K562 (cell line): ENCODE data around the gene NOL4L.

Experiments used
- CEBPB ChIP-seq: fragments of 450-650 bp; IDR thresholded peaks from 2 replicates; pipeline ENCODE4 v1.6.1; 2016; ENCODE audit warnings: missing genetic modification characterization, missing compliant biosample characterization
- CTCF ChIP-seq, 3 experiments: IDR thresholded peaks in 2 of 3; conservative IDR thresholded peaks in 1 of 3; 2 replicates each; pipeline ENCODE4 v1.5.1; 2011 to 2012; ENCODE audit warnings: low read length in 3 of 3, mild to moderate bottlenecking in 3 of 3, control low read depth in 2 of 3, improper control_type of control experiment in 1 of 3, inconsistent platforms in 1 of 3, low read depth in 1 of 3, mixed read lengths in 1 of 3, moderate library complexity in 1 of 3; ENCODE audit not compliant: insufficient read depth in 2 of 3
- EZH2 ChIP-seq: IDR thresholded peaks from 2 replicates; pipeline ENCODE4 v1.6.1; 2012; ENCODE audit warnings: low read depth, mild to moderate bottlenecking, inconsistent platforms, low read length, borderline replicate concordance
- HNRNPL ChIP-seq: fragments of 200-400 bp; formaldehyde crosslinking; IDR thresholded peaks from 2 replicates; pipeline ENCODE4 v1.6.1; 2017; ENCODE audit warnings: low read depth, mild to moderate bottlenecking, low read length
- KDM1A ChIP-seq, 2 experiments: fragments of 450-650 bp; IDR thresholded peaks; 2 replicates each; pipeline ENCODE4 v1.6.1; 2016; ENCODE audit warnings: mild to moderate bottlenecking in 2 of 2
- MAX ChIP-seq: sonication (generic); formaldehyde crosslinking; IDR thresholded peaks from 2 replicates; pipeline ENCODE4 v1.9.0; 2022; ENCODE audit warnings: mild to moderate bottlenecking, missing genetic modification reagents
- MEF2A ChIP-seq: IDR thresholded peaks from 2 replicates; pipeline ENCODE4 v1.6.1; 2011; ENCODE audit warnings: low read depth, mild to moderate bottlenecking, low read length, moderate library complexity; ENCODE audit not compliant: control insufficient read depth
- MTA1 ChIP-seq: fragments of 450-650 bp; IDR thresholded peaks from 2 replicates; pipeline ENCODE4 v1.6.1; 2017; ENCODE audit warnings: borderline replicate concordance
- NFIC ChIP-seq: fragments of 450-650 bp; IDR thresholded peaks from 2 replicates; pipeline ENCODE4 v1.6.1; 2017; ENCODE audit warnings: mild to moderate bottlenecking, inconsistent platforms
- SIN3A ChIP-seq, 2 experiments: fragments of 150-350 bp in 1 of 2; IDR thresholded peaks; 2 replicates each; pipeline ENCODE4 v1.6.1; 2011 to 2016; ENCODE audit warnings: borderline replicate concordance in 2 of 2, low read depth in 2 of 2, low read length in 2 of 2, mild to moderate bottlenecking in 2 of 2, moderate library complexity in 2 of 2; ENCODE audit not compliant: control insufficient read depth in 1 of 2
- TAL1 ChIP-seq: fragments of 450-650 bp; IDR thresholded peaks from 2 replicates; pipeline ENCODE4 v1.6.1; 2016; ENCODE audit warnings: mild to moderate bottlenecking
- TEAD1 ChIP-seq, 2 experiments: fragments of 450-650 bp in 1 of 2; sonication (generic) in 1 of 2; formaldehyde crosslinking; IDR thresholded peaks; 2 replicates each; pipeline versions ENCODE4 v1.4.0 to v1.8.0; 2020 to 2022; ENCODE audit warnings: mild to moderate bottlenecking in 2 of 2, missing genetic modification reagents in 1 of 2
- ZNF311 ChIP-seq: fragments of 250-450 bp; sonication (Bioruptor Pico); IDR thresholded peaks from 2 replicates; pipeline ENCODE4 v1.4.0; 2020; ENCODE audit warnings: mild to moderate bottlenecking, moderate library complexity
- TF ChIP-seq, protein P1 (sequence below): sonication (generic); formaldehyde crosslinking; IDR thresholded peaks from 2 replicates; pipeline ENCODE4 v1.8.0; 2022; ENCODE audit warnings: mild to moderate bottlenecking, missing genetic modification reagents

- TF ChIP-seq KDM1A (IDR thresholded peaks at IDR 0.05) (peak; percentile 58 to 81; a peak in 3 of 4 replicates), MTA1 (no peak), SIN3A (IDR thresholded peaks at IDR 0.05; ENCODE audit: borderline replicate concordance in 2 of 2, control insufficient read depth in 1 of 2, low read depth in 2 of 2, low read length in 2 of 2) (no peak), ZNF311 (CRISPR knock-in tag) (no peak), CEBPB (tag) (no peak), MAX (CRISPR knock-in tag) (no peak), MEF2A (no peak), CTCF (IDR thresholded peaks at IDR 0.05 in 2 of 3, conservative IDR thresholded peaks at IDR 0.05 in 1 of 3; ENCODE audit: insufficient read depth in 2 of 3, low read depth in 1 of 3, low read length in 3 of 3) (no peak), TAL1 (no peak), NFIC (0 out of 2 replicates have a peak, but pooled peaks have one; percentile 14), TEAD1 (CRISPR knock-in tag; IDR thresholded peaks at IDR 0.05) (no peak), EZH2 (no peak), HNRNPL (no peak)
- TF ChIP-seq, protein P1, sequence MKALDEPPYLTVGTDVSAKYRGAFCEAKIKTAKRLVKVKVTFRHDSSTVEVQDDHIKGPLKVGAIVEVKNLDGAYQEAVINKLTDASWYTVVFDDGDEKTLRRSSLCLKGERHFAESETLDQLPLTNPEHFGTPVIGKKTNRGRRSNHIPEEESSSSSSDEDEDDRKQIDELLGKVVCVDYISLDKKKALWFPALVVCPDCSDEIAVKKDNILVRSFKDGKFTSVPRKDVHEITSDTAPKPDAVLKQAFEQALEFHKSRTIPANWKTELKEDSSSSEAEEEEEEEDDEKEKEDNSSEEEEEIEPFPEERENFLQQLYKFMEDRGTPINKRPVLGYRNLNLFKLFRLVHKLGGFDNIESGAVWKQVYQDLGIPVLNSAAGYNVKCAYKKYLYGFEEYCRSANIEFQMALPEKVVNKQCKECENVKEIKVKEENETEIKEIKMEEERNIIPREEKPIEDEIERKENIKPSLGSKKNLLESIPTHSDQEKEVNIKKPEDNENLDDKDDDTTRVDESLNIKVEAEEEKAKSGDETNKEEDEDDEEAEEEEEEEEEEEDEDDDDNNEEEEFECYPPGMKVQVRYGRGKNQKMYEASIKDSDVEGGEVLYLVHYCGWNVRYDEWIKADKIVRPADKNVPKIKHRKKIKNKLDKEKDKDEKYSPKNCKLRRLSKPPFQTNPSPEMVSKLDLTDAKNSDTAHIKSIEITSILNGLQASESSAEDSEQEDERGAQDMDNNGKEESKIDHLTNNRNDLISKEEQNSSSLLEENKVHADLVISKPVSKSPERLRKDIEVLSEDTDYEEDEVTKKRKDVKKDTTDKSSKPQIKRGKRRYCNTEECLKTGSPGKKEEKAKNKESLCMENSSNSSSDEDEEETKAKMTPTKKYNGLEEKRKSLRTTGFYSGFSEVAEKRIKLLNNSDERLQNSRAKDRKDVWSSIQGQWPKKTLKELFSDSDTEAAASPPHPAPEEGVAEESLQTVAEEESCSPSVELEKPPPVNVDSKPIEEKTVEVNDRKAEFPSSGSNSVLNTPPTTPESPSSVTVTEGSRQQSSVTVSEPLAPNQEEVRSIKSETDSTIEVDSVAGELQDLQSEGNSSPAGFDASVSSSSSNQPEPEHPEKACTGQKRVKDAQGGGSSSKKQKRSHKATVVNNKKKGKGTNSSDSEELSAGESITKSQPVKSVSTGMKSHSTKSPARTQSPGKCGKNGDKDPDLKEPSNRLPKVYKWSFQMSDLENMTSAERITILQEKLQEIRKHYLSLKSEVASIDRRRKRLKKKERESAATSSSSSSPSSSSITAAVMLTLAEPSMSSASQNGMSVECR (CRISPR knock-in tag): no peak
Measured at GRCh38 chr20:32577657-32578056, 7.5 kb downstream of the NOL4L start.
